HG03280 (cell line): Measurements from ENCODE around the gene PLEKHN1.
"Not testable (repeated sequence)": the region's sequence is repeated elsewhere in the genome, so short reads cannot be mapped to it uniquely, and the experiment has no call there.

Experiments
- ATAC-seq: cut with Tn5 transposase; IDR thresholded peaks from one replicate; pipeline ENCODE4 v1.9.1; 2021; ENCODE audit warnings: mild to moderate bottlenecking, moderate library complexity; ENCODE audit not compliant: unreplicated experiment

Gene PLEKHN1

GRCh38 chr1:991275-991674 lies 25.0 kb downstream of the PLEKHN1 start:
- not testable (repeated sequence) for ATAC-seq

DNA sequence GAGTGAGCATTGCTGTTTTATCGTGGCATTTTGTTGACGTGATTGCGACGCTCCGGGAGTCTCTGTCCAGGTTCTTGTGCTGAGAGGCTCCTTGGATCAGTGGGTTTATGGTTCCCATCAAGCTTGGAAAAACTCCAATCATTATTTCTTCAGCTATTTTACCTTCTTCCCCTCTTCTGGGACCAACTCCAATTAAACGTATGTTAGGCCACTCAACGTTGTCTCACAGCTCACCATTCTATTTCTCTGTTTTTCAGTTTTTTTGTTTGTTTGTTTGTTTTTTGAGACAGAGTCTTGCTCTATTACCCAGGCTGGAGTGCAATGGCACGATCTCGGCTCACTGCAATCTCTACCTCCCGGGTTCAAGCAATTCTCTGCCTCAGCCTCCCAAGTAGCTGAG lies 25.6 kb downstream of the PLEKHN1 start:
- ATAC-seq, result no peak

DNA sequence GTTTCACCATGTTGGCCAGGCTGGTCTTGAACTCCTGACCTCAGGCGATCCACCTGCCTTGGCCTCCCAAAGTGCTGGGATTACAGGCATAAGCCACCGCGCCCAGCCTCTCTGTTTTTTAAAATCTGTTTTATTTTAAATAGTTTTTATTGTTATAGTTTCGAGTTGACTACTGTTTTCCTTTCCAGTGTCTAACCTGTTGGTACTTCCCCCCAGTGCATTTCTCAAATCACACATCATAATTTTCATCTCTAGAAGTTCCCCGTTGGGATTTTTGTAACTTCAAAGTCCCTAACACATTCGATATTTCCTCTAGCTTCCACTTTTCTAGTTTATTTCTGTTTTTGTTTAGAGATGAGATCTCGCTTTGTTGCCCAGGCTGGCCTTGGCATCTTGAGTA lies 26.1 kb downstream of the PLEKHN1 start:
- no peak for ATAC-seq

DNA sequence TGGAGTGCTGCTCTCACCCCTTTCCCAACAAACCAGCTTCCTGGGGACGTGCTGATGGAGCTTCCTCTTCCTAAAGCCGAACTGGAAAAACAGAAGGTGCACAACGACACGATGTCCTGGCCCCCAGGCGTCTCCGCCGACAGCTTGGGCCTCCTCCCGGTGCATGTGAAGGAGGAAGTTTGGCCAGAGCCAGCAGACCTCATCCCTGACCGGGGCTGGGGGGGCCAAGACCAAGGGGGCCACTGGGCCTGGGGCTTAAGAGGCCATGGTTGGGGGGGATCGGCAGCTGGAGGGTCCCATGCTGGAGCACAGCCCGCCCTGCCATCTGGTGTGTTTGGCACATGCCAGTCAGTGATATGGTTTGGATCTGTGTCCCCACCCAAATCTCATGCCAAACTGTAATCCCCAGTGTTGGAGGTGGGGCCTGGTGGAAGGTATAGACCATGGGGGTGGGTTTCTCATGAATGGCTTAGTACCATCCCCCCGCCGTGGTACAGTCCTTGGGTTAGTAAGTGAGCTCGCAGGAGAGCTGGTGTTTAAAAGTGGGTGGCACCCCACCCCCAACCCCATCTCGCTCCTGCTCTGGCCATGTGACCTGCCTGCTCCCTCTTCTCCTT lies 27.2 kb downstream of the PLEKHN1 start:
- no peak for ATAC-seq

DNA sequence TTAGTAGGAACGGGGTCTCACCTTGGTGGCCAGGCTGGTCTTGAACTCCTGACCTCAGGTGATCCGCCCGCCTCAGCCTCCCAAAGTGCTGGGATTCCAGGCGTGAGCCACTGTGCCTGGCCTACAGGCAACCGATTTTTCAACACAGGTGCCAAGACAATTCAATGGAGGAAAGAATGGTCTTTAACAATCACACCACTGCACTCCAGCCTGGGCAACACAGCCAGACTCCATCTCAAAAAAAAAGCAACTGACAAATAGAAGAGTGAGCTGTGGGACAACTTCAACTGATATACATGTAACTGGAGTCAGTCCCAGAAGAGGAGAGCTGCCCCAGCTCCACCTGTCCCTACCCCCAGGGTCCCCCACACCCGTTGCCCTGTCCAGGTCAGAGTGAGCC lies 28.3 kb downstream of the PLEKHN1 start:
- not testable (repeated sequence) for ATAC-seq

DNA sequence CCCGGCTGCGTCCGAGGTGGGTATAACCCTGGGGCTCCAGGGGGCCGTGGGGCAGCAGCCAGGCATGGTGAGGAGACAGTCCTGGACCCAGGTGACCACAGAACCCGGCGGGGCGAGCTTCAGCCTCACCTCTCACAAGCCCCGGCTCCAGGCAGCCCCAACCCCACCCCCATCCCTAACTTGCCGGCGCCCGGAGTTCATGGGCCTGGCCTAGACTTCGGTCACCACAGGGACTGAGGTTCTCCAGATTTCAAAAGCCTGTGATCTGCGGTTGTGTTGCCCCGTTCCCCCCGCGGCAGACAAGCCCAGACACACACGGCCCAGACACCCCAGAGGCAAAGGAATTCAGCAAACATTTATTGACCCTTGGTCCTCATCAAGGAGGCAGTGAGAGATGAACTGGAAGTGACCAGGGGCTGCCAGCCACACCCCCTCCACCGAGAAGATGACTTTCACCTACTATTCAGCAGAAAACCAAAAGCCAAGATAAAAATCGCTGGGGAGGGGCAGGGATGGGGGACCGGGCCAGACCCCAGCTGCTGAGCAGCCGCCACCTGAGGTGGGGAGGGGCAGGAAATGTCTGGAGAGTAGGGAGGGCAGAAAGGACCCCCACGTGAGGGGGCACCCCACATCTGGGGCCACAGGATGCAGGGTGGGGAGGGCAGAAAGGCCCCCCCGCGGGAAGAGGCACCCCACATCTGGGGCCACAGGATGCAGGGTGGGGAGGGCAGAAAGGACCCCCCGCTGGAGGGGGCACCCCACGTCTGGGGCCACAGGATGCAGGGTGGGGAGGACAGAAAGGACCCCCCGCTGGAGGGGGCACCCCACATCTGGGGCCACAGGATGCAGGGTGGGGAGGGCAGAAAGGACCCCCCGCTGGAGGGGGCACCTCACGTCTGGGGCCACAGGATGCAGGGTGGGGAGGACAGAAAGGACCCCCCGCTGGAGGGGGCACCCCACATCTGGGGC lies 29.7 kb downstream of the PLEKHN1 start:
- ATAC-seq, result no peak

DNA sequence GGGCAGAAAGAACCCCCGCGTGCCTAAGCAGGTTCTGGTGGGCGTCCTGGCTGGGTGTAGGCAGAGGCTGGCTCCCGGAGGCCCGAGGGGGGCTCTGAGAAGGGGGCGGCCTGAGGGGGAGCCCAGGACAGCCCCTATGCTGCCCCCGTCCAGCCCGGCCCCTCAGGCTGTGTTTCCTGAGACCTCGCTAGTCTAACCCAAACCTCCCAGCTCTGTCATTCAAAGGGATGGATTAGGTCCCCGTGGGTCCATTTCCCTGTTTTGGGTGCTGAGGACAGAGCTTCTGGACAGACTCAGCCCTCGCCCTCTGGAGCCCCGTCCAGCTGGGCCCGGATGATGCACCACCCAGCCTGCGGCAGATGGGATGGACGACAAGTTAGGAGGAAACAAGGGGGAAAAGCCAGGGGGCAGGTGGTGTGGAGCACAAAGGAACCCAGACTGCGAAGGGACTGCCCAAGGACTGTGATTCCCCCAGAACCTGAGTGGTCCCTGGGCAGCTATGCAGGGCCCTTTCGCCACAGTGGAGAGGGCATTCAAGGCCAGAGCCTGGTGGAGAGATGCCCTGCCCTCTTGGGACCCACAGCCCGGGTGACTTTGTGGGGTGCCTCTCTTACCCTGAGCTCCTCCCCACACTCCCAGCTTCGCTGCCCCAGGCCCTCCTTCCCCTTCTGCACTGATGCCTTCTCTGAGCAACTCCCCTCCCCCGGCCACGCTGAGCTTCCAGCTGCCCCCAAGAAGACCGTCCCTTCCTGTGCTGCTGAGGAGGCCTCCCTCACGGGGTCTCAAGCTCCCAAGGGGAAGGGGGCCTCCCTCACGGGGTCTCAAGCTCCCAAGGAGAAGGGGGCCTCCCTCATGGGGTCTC lies 30.8 kb downstream of the PLEKHN1 start:
- ATAC-seq, result no peak

- no peak for ATAC-seq
Observed at GRCh38 chr1:997713-997992, 31.4 kb downstream of the PLEKHN1 start.

GRCh38 chr1:997993-998744 lies 31.9 kb downstream of the PLEKHN1 start:
- no peak for ATAC-seq

GRCh38 chr1:998745-998994 lies 32.4 kb downstream of the PLEKHN1 start:
- no peak for ATAC-seq

- ATAC-seq, result no peak
Observed at GRCh38 chr1:998995-999724, 32.9 kb downstream of the PLEKHN1 start.

- peak; percentile 31 for ATAC-seq
Observed at GRCh38 chr1:999725-1000356, 33.6 kb downstream of the PLEKHN1 start, which contains the start of gene HES4. Gene HES4, minus strand, starts transcription at chr1:1000097. Its CDS starts 124 bp downstream, at chr1:999973.

GRCh38 chr1:1000357-1001056 lies 34.2 kb downstream of the PLEKHN1 start:
- ATAC-seq, result no peak

DNA sequence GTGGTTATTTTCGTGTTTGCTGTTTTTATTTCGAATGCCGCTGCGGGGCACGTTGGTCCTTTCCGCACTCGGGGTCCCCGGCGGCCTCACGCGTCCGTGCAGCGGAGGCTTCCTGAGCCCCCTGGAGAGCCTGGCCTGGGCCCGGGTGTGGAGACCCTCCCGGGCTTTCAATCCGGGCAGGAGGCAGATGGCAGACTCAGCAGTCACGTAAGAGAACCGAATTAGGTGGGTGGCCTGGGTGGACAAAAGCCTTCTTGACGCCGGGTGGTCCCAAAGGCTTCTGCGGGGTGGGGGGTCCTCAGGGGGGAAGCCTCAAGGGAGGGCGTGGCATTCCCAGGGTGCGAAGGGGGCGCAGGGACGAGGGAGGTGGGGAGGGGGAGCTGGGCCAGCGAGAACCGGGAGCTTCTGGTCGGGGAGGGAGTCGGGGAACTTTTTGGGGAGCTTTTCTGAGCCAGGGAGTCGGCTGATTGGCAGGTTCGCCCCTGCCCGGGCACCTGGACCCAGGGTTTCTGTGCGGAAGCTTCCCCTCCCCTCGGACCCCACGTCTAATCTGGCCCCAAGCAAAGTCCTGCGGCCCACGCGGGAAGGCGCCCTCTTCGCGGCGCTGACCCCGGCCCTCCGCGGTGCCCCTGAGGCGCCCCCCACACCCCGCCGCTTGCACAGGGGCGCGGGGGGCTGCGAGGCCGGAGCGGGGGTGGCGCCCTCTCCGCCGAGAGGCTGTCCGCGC lies 34.9 kb downstream of the PLEKHN1 start:
- ATAC-seq, result no peak

DNA sequence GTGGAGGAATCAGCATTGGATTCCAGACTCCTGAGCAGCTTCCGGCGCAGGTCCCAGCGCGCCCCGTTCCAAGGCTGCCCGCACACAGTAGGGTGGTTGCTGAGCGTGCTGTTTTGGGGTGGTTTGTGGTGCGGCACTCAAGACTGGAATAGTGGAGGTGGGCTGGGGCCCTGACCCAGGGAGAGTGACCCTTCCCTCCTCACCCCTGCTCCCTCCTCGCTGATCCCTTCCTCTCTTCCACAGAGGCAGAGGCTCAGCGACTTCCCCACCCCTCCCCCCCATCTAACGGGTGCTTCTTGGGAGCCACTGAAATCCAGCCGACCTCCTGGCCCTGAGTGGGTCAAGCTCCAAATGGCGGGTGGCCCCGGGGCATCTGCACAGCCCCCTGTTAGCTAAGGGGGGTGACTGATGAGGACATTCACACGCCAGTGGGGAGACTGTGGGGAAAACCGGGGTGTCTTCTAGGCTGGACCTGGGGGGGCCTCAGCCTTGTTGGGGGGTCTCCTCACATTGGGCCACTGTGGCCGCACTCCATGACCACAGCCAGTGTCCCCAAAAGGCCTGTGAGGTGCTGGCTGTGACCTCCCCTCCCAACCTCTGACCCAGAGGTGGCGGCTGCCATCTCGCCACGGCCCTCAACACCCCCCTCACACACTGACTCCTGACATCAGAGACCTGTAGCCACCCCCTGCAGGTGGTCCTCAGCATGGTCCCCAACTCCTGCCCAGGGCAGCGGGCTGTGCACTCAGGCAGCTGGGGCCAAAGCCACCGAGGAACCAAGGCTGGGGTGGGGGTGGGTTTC lies 37.5 kb downstream of the PLEKHN1 start:
- ATAC-seq, result no peak

DNA sequence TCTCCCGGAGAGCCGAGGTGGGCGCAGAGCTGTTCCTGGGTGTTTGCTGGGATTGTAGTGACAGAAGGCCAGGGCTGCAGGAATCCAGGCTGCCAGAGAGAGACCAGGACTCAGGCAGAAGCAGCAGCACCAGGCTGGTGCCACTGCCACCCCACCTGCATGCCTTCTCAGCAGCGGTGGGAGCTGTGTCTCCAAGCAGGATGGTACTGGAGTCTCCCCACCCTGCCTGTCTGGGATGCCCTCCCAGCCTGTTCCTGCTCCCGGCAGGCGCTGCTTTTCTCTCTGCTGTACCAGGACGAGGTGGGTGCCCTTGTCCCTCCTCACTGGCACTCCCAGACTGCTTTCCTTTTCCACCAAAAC lies 38.1 kb downstream of the PLEKHN1 start:
- no peak for ATAC-seq

- no peak for ATAC-seq
Observed at GRCh38 chr1:1004780-1005697, 38.8 kb downstream of the PLEKHN1 start.
